GM19467 (cell line): ENCODE results near the gene FCRL6.

Experiments used
- ATAC-seq: cut with Tn5 transposase; IDR thresholded peaks from one replicate; pipeline ENCODE4 v1.9.1; 2021; ENCODE audit warnings: mild to moderate bottlenecking, moderate library complexity; ENCODE audit not compliant: unreplicated experiment

Gene FCRL6, protein sequence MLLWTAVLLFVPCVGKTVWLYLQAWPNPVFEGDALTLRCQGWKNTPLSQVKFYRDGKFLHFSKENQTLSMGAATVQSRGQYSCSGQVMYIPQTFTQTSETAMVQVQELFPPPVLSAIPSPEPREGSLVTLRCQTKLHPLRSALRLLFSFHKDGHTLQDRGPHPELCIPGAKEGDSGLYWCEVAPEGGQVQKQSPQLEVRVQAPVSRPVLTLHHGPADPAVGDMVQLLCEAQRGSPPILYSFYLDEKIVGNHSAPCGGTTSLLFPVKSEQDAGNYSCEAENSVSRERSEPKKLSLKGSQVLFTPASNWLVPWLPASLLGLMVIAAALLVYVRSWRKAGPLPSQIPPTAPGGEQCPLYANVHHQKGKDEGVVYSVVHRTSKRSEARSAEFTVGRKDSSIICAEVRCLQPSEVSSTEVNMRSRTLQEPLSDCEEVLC

DNA sequence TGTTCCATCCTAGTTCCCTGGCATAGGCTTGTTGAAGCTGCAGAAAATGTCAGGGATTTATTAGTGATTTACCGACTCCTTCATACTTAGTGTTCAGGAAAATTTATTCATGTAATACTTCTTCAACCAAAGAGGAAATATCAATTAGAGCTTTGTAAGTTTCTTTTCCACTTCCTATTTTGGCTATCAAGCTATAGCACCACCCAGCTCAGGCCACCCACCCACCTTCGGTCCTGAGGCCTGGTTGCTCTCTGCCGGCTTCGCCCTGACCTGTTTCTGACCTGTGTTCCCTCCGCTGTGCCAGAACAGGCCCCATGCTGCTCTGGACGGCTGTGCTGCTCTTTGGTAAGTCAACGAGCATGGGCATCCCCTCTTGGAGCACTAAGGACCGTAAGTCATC is at the start of gene FCRL6:
Gene FCRL6, plus strand, starts transcription at position 250 of the 400 bp plus-strand sequence. Its CDS starts 65 bp downstream, at position 315.
- no peak for ATAC-seq

DNA sequence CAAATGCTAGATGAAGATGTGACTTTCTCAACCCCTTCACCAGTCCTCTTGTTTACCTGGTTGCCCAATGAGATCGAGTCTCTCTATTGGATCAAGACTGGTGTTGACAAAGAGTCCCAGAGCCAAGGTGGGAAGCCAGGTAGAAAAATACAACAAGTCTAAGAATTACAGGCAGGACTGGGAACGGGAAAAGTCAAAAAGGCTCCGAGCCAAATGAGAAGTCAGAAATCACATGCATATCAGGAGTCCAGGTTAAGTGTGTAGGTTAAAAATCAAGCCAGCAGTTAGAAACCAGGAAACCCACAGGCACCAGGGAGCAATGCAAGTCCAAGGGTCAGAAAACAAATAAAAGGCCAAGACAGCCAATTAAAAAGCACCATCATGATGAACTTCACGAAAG is 48.8 kb upstream of the FCRL6 start:
- no peak for ATAC-seq

DNA sequence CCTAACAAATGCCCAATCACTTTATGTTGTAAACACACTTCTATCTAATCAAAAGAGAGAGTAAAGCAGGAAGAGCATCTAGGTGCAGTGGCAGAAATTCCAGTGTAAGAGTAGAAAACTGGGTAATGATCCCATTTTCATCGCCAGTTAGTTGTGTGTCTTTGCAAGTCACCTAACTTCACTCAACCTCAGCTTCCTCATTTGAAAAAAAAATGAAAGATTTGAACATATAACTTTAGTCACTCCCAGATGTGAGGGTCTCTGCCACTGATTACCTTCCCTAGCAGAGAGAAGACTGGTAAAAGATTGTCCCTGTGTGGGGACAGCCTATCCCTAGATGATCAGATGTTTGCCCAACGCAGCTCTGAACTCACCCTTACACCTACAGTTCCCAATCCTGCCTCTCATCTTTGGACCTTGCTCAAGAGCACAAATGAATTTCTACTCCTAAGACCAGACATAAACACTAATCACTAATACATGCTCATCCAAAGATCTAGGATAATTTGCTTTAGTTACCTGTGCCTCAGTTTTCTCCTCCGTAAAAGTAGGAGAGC is 46.6 kb upstream of the FCRL6 start:
- ATAC-seq: no peak

DNA sequence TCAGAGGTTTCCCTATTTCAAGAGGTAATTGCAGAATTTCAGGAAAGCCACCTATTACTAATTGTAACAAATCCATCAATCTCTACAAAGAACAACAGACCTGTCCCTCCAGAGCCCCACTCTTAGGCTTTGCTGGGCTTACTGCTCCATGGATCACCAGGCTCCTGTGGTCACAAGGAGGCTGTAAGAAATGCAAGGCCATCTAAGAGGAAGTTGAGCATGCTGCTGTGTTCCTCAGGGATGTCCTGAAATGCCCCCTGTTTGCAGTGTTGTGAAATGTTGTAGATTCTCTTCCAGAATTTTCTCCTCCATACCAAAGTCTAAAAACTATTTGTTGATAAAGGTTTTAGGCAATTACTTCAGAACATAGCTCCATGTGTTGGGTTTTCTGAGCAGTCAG is 45.8 kb upstream of the FCRL6 start:
- no peak for ATAC-seq

DNA sequence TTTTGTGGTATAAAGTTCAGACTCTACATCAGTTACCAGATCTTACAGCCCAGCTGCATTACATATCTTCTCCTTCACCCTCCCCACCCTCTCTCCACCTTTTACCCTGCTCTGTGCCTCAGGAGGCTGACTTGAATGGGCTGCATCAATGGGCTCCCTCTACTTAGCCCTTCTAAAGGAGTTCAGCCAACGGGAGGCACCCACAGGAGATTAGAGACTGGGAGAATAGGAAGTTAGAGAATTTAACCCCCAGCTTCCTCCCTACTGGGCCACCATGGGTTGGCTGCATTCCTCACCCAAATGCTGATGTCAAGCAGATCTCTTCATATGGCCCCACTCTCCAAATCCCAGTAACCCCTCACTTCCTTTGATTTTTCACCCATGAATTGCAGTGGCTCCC is 38.5 kb upstream of the FCRL6 start:
- ATAC-seq: no peak

DNA sequence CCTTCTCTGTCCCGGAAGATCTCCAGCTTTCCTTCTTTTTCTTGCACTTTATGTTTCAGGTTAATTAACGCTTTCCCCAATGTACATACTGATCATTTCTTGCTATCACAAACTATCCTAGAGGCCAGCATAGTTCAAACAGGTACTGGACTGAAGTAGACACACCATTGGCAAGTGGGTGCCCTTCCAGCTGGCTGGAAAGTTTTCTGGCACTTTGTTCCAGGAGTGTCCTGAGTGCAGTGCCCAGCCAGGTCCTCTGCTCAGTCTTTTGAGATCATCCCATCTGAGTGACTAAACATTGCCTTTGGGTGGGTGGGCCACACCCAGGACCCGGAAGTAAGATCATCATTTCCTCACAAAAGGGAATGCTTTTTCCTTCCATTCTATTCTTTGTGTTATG is 36.4 kb upstream of the FCRL6 start:
- ATAC-seq: no peak

DNA sequence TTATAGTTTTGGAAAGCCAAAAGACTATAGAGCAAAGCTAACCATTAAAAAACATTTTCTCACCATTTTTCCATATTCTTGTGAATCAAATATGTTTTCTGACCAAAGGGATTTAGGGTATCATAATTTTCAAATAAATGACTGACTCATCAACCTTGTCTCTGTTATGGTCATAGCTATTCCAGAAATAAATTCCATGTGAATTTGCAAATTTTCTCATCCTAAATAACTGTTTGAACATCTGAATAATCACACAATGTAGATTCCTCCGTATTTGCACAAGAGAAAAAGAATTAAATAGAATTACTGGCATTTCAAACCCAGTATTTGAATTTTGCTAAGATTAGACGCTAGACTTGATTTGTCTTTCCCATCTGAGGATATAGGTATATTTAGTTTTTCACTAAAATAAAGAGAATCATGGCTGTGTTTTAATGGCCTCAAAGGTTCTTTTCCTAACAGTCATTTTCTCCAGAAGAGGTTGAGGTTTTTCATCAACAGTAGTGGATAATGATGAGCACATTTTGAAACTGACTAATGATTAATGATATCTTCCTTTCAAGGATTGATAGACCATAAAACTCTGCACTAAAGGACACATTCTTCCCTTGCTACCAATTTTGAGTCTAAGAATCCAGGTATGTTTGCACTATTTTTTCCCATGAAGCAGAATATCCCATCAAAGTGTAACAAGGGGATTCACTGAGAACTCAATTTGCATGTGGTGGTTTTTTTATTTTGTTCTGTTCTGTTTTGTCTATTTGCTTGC is 30.8 kb upstream of the FCRL6 start:
- no peak for ATAC-seq

DNA sequence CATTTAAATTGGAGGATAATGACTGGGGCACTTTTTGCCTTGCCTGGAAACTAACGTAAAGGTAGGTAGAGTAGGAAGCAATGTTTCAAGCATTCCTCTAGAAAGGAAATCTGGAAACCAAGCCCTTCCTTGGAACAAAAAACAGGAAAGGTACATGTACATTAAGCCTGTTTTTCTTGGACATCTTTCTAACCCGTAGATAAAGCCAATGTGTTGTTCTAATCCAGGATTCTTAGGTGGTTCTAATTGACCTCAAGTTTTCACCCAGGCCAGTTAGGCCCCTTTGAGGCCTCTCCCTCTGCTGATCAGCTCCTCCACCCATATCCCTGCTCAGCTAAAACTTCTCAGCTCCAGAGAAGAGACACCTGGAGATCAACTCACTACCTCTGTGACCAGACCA is 27.7 kb upstream of the FCRL6 start:
- ATAC-seq: no peak

DNA sequence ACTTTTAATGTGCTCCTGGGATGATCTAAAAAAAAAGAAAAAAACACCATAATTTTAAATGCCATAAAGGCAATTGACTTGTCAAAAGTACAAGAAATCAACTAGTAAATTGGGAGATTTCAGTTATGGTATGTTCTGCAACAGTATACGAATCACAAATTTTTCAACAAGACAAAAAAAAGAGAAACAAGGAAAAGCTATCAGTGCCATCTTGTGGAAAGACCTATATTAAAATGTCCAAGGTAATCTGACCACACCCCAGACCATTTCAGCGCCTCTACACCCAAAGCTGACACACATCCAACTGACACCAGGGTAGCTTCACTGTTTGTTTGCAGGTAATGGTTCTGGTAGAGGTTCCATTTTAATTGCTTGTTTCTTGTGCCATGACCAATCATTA is 26.4 kb upstream of the FCRL6 start:
- no peak for ATAC-seq

DNA sequence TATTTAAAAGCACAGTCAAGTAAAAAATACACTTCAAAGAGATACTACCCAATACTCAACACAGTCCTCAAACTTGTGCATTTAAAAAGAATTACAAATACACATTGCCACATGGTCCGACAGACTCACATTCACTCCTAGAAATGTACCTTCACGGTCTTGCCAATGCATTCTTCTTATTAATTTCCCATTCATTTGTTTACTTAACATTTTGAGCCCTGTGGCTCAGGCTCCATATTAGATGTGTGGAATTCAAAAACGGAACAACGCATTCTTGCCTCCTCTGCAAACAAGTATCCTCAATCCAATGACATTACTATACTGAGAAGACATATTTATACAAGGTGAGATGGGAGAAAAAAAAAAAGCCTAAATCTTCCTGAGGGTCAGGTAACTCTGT is 23.9 kb upstream of the FCRL6 start:
- ATAC-seq: no peak

DNA sequence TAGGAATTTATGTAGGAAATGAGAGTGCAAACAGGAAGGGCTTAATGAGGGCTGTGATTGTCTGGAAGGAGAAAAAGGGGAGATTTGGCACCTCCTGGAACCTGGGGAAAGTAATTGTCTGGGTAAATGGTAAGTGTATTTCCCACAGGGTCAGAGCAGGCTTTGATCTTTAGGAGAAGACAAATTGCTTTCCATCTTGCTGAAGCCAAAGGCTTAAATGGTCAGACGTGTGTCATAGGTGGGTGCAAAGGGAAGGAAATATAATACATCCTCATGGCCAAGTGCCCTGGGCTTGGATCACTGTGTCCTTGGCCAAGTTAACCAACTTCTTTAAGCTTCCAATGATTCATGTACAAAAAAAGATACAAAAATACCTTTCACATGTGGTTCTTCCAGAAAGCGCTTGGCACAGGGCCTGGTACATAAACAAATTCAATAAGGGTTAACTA is 22.7 kb upstream of the FCRL6 start:
- no peak for ATAC-seq

DNA sequence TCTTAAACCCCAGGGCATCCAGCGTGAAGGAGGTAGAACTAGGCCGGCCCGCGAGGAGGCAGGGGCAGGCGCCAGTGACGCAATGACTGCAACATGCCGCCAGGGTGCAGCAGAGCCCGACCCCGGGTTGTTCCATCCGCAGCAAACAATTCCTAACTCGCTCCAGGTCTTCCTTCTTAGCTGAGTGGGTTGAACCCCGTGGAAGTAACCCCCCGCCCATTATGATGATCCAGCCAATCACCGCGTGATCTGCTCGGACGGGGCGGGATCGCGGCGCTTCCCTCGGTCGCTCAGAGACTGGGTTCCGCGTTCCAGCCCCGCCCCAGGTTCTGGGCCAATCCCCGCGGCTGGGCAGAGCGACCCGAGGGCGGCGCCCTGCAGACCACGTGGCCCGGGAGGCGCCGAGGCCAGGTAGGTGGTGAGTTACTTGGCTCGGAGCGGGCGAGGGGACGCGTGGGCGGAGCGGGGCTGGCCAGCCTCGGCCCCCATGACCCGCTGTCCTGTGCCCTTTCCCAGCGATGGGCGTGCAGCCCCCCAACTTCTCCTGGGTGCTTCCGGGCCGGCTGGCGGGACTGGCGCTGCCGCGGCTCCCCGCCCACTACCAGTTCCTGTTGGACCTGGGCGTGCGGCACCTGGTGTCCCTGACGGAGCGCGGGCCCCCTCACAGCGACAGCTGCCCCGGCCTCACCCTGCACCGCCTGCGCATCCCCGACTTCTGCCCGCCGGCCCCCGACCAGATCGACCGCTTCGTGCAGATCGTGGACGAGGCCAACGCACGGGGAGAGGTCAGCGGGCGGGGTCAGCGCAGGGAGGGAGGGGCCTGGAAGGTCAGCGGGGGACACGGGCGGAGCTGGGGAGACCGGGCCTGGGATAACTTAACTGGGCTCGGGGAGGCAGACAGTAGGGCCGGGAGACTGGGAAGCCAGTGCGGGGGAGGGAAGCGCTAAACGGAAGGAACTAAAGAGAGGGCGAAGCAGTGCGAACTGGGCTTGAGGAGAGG is 21.3 kb upstream of the FCRL6 start, which contains the start of gene DUSP23:
Gene DUSP23, plus strand, starts transcription at position 380 of the 1,000 bp plus-strand sequence. Its CDS starts 139 bp downstream, at position 519.
- ATAC-seq: peak; percentile 100

DNA sequence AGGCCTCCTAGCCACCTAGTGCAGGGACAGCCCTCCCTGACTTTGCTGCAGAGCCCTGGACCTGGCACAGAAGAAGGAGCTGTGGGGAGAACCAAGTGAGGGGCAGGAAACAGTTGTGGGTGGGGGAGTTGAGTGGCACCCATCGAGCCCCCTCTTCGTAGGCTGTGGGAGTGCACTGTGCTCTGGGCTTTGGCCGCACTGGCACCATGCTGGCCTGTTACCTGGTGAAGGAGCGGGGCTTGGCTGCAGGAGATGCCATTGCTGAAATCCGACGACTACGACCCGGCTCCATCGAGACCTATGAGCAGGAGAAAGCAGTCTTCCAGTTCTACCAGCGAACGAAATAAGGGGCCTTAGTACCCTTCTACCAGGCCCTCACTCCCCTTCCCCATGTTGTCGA is 20.2 kb upstream of the FCRL6 start:
- ATAC-seq: no peak

DNA sequence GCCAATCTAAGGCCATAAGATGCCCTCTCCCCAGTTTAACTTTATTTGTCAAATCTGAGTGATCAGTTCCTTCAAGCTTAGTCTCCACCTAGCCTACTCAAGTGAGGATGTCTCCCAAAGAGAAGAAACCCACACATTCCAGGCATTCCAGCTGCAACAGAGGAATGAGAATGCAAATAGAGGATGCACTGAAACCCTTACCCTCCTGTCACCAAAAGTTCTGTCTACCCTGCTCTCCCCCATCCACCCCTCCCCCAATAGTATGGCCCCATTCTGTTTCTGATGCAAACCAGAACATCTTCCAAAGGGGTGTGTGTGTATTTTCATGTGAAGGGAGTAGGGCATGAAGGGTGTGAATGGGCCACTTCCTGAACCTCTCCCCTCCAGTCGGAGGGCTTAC is 18.4 kb upstream of the FCRL6 start:
- no peak for ATAC-seq

DNA sequence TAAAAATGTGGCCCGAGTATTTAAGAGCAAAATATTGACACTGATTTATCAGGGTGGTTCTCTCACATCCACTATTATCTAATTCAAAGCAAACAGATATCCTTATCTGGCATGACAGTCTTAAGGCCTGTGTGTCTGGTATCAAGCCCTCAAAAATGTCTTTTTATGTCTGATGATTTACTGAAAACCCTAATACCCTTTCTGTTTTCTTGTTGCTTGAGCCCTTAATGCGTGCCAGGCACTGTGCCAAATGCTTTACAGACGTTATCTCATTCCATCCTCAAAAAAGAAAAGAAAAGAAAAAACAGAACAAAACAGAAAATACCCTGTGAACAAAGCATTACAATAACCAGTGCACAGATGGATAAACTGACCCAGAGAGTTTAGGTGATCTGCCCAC is 15.7 kb upstream of the FCRL6 start:
- no peak for ATAC-seq

DNA sequence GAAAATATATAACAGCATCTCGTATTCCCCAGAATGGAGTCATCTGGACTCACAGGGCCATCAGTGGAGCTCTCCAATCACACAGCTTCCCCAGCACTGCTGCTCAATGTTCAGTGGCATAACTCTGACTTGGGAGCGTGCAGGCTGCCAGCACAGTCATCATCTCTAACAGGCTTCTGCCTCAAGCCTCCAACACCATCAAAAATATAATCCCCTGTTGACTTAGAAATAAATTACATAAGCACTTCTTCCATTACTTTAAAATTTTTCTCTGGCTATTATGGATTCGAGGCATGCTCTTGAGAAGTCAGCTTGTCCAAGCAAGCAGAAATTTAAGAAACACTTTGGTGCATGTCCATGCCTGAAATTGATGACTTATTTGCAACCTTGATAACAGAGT is 15.2 kb upstream of the FCRL6 start:
- no peak for ATAC-seq

DNA sequence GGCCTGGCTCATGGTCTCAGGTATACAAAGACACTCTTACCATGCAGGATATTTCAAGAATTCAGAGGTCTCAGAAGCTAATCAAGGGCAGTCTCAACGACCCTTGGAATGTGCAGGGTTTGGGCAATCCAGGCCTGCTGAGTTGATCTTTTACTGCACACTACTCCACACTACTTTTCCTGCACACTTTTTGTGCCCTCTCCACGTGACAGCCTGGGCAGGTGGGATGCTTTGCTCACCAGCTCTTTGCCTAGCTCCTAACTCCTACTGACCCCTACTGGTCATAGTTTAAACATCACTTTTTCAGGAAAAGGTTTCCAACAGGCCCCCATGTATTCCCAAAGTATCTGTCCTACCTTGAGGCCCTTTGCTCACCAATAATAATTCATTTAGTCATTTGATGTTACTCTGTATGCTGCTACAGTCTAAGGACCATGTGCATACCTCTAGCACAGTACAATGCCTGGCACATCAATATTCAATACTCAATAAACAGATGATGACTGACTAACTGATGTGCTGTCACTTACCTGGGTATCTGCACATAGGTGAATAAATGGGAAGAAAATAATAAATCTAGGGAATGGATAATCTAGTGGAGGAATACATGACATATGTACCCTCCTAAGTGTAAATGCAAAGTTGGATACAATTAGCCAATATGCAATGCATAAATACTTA is 11.8 kb upstream of the FCRL6 start:
- no peak for ATAC-seq

DNA sequence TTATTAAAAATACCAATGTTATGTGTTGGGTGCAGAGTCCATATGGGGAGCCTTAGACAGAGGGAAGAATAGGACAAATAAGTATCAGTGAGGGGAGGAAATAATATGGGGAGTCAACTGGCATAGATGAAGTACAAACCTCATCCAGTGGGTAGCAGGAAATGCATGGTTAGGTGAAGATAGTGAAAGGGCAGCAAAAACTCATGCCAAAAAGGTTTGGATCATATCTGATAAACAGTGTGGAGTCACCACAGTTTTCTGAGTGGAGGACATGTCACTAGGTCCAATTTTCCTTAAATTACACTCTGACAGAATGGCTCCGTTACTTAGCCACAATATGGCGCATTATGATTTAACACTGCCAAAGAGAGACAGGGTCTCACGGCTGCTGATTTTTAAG is 11.1 kb upstream of the FCRL6 start:
- no peak for ATAC-seq

DNA sequence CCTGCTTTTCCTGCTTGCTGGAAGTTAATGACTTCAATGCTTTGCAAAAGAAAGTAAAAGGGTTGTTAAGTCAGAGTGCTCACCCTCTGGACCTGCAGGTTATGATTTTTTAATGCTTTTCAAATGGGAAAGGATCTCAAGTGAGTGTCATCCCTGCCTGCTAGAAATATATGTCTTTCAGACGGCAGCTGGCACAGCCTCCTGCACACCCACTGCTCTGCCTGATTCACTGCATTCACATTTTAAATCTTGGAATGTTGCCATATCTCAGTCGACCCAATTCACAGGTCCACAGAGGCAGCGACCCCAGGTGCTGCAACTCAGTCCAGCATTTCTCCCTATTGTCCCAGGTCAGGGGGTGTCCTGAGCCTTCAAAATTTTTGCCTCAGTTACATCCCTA is 10.7 kb upstream of the FCRL6 start:
- ATAC-seq: no peak

DNA sequence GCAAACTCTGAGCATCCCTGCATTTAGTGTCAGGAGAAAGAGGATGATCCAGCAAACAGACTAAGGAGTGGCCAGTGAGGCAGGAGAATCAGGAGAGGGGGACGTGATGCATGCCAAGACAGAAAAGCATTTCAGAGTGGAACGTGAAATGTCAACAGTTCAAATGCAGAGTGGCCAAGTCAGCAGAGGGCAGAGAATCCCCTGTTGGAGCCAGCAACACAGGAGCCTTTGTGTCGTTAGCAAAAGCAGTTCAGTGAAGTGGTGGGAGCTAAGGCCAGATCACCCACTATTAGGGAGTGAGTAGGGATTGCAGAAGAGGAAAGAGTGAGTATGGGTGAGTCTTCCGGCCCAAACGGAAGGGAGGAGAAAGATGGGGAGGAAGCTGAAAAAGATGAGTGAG is 6.6 kb upstream of the FCRL6 start:
- no peak for ATAC-seq
